HG03196 (cell line): ENCODE data around the gene DEDD2.

ENCODE experiments used
- ATAC-seq: cut with Tn5 transposase; IDR thresholded peaks from one replicate; pipeline ENCODE4 v1.9.1; 2021; ENCODE audit not compliant: unreplicated experiment

The DEDD2 gene

GRCh38 chr19:42228641-42229040 is 11.2 kb upstream of the DEDD2 start:
- no peak for ATAC-seq

- no peak for ATAC-seq
These were observed 9.4 kb upstream of the DEDD2 start for GRCh38 chr19:42226886-42227285.

- no peak for ATAC-seq
These were observed 8.3 kb upstream of the DEDD2 start for GRCh38 chr19:42225718-42226292.

- no peak for ATAC-seq
These were observed 7.7 kb upstream of the DEDD2 start for GRCh38 chr19:42224940-42225717.

- ATAC-seq = no peak
These were observed 3.2 kb upstream of the DEDD2 start for GRCh38 chr19:42220751-42221097.

- peak; percentile 69 for ATAC-seq
These were observed 2.6 kb upstream of the DEDD2 start, which contains the start of gene ZNF526 for GRCh38 chr19:42219812-42220750. ZNF526 (plus strand) TSS chr19:42220312; CDS start chr19:42224404, 4,092 bp downstream.

GRCh38 chr19:42216653-42217519 is 591 bp downstream of the DEDD2 start:
- ATAC-seq = peak; percentile 6

GRCh38 chr19:42214810-42215485 is 2.5 kb downstream of the DEDD2 start:
- ATAC-seq = no peak

- no peak for ATAC-seq
These were observed 4.6 kb downstream of the DEDD2 start for GRCh38 chr19:42212886-42213285.

- ATAC-seq = no peak
These were observed 8.9 kb downstream of the DEDD2 start for GRCh38 chr19:42208612-42209011.

GRCh38 chr19:42207767-42208271 is 9.7 kb downstream of the DEDD2 start:
- ATAC-seq = no peak

- ATAC-seq = no peak
These were observed 10.4 kb downstream of the DEDD2 start for GRCh38 chr19:42206871-42207755.

- no peak for ATAC-seq
These were observed 12.8 kb downstream of the DEDD2 start for GRCh38 chr19:42204664-42205063.

GRCh38 chr19:42203700-42204099 is 13.8 kb downstream of the DEDD2 start:
- ATAC-seq = no peak

- no peak for ATAC-seq
These were observed 15.1 kb downstream of the DEDD2 start for GRCh38 chr19:42202290-42202880.

- no peak for ATAC-seq
These were observed 15.8 kb downstream of the DEDD2 start for GRCh38 chr19:42201489-42202289.

GRCh38 chr19:42200116-42200715 is 17.3 kb downstream of the DEDD2 start:
- ATAC-seq = no peak
